ENCODE results near the gene VWA1.

The VWA1 gene

DNA sequence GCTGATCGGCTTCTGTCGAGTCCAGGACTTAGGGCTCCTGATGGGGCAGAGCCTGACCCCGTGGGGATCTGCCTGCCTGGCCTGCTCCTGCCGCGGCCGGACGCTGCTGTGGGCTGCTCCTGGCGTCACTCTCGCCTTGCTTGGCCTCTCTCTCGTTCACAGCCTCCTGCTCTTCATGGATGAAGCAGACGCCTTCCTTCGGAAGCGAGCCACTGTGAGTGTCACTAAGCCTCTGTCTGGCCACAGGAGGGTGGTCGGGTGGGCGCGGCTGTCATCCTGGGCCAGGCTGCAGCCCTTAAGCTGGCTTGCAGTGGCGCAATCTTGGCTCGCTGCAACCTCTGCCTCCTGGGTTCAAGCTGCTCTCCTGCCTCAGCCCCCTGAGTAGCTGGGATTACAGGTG, 52.2 kb downstream of the VWA1 start:
- Histone ChIP-seq H4K20me1 (ENCODE audit: insufficient read depth) (no peaks in the 10 kb centered on the region), H3K36me3 (ENCODE audit: insufficient read depth) (peaks cover 23% of the 10 kb centered on the region)
- no peak for TF ChIP-seq CTCF (conservative IDR thresholded peaks at IDR 0.05; ENCODE audit: low read depth, low read length)

DNA sequence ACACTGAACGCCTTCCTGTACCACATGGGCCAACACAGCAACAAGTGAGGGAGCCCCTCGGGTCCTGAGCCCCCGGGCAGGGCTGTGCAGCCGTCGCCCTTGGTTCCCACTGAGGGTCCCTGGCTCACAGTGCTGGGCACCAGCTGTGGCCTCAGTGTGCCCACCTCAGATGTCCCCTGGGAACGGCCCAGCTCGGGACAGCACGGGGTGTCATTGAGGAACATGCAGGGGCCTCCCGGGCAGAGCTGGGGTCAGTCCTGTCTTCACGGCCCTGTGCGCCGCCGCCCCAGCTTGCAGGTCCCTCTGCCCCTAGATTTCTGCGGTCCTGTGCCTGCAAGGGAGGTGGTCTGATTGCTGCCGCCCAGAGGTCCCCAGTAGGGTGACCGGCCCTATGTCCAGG, 53.7 kb downstream of the VWA1 start:
- TF ChIP-seq CTCF (conservative IDR thresholded peaks at IDR 0.05; ENCODE audit: low read depth, low read length), result no peak
- Histone ChIP-seq H3K27ac (no peak overlapping the region), H3K79me2 (ENCODE audit: insufficient read depth, low read depth) (no peaks in the 10 kb centered on the region; the same call in 1 of the 2 replicates), H3K27me3 (ENCODE audit: insufficient read depth, low read depth) (no peaks in the 10 kb centered on the region), H3K36me3 (ENCODE audit: insufficient read depth) (peaks cover 14% of the 10 kb centered on the region), H4K20me1 (ENCODE audit: insufficient read depth) (no peaks in the 10 kb centered on the region), H3K4me1 (ENCODE audit: low read depth, poor library complexity, severe bottlenecking) (no peaks in the 10 kb centered on the region), H3K4me3 (IDR thresholded peaks at IDR 0.05; ENCODE audit: insufficient read depth, low read depth, low read length) (no peak overlapping the region), H3K4me2 (no peak overlapping the region), H3K9ac (no peak overlapping the region), H2AFZ (ENCODE audit: low read depth) (no peak overlapping the region)

More for the DNA sequence above, 52.2 kb downstream of the VWA1 start:
- H3K4me3 ChIP-seq (IDR thresholded peaks at IDR 0.05; ENCODE audit: insufficient read depth, low read depth, low read length), result no peak overlapping the region
- H3K27me3 ChIP-seq (ENCODE audit: insufficient read depth, low read depth), result no peaks in the 10 kb centered on the region
- no peaks in the 10 kb centered on the region for H3K4me1 ChIP-seq (ENCODE audit: low read depth, poor library complexity, severe bottlenecking)
- no peaks in the 10 kb centered on the region; the same call in 1 of the 2 replicates for H3K79me2 ChIP-seq (ENCODE audit: insufficient read depth, low read depth)
- H3K27ac ChIP-seq, result no peak overlapping the region
- H2AFZ ChIP-seq (ENCODE audit: low read depth), result no peak overlapping the region
- H3K9ac ChIP-seq, result no peak overlapping the region
- no peak overlapping the region for H3K4me2 ChIP-seq

- H3K27ac ChIP-seq, result no peak overlapping the region
- no peak for TF ChIP-seq CTCF (conservative IDR thresholded peaks at IDR 0.05; ENCODE audit: low read depth, low read length)
- no peaks in the 10 kb centered on the region for H3K79me2 ChIP-seq (ENCODE audit: insufficient read depth, low read depth)
- H3K4me2 ChIP-seq, result no peak overlapping the region
- peaks cover 13% of the 10 kb centered on the region for H3K36me3 ChIP-seq (ENCODE audit: insufficient read depth)
- no peak overlapping the region for H3K9ac ChIP-seq
- no peaks in the 10 kb centered on the region for H4K20me1 ChIP-seq (ENCODE audit: insufficient read depth)
- no peak overlapping the region for H2AFZ ChIP-seq (ENCODE audit: low read depth)
- no peaks in the 10 kb centered on the region for H3K27me3 ChIP-seq (ENCODE audit: insufficient read depth, low read depth)
- H3K4me1 ChIP-seq (ENCODE audit: low read depth, poor library complexity, severe bottlenecking), result no peaks in the 10 kb centered on the region
- H3K4me3 ChIP-seq (IDR thresholded peaks at IDR 0.05; ENCODE audit: insufficient read depth, low read depth, low read length), result no peak overlapping the region
Observed at GRCh38 chr1:1489861-1490260, 54.4 kb downstream of the VWA1 start.

DNA sequence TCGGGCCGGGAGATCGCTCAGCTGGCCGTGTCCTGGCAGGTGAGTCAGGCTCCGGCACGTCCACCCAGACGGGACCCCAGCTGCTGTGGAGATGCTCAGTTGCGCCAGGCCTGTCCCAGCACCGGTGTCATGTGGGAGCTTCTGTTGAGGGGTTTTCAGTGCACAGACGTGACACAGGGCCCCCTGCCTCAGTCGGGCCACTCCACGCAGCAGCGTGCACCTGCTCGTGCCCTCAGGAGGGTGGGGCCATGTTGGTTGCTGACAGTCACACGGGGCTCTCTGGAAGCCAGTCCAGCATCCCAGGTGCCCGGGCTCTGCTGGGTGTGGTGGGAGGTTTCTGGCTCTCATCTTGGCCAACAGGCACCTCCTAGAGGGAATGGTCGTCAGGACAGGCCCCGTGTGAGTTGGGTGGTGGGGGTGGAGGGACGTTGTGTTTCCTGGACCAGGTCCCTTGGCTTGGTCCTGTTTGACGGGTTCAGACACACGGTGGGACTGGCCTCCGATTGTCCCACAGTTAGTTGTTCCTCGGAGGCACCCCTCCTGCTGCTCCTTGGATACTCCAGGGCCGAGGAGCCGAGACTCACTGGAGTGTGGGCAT, 55.2 kb downstream of the VWA1 start:
- Histone ChIP-seq H3K4me3 (IDR thresholded peaks at IDR 0.05; ENCODE audit: insufficient read depth, low read depth, low read length) (no peak overlapping the region), H2AFZ (ENCODE audit: low read depth) (no peak overlapping the region), H3K36me3 (ENCODE audit: insufficient read depth) (peaks cover 13% of the 10 kb centered on the region), H3K4me2 (no peak overlapping the region), H3K27ac (no peak overlapping the region), H4K20me1 (ENCODE audit: insufficient read depth) (no peaks in the 10 kb centered on the region), H3K4me1 (ENCODE audit: low read depth, poor library complexity, severe bottlenecking) (no peaks in the 10 kb centered on the region), H3K79me2 (ENCODE audit: insufficient read depth, low read depth) (no peaks in the 10 kb centered on the region), H3K9ac (no peak overlapping the region), H3K27me3 (ENCODE audit: insufficient read depth, low read depth) (no peaks in the 10 kb centered on the region)
- no peak for TF ChIP-seq CTCF (conservative IDR thresholded peaks at IDR 0.05; ENCODE audit: low read depth, low read length)
